MM.1S (cell line): ENCODE data around the gene PDYN.
A peak's percentile ranks its signal among the peaks of the same experiment; 100 is the strongest.

Source experiments
- DNase-seq: peaks from one replicate; pipeline ENCODE4 v3.0.0-alpha.2; 2015
- H2AFZ ChIP-seq: fragments of 300-600 bp; sonication (generic); 2 replicates; pipeline ENCODE4 v1.6.0; 2016; ENCODE audit warnings: antibody characterized with exemption, low read length
- H3F3A ChIP-seq: fragments of 300-600 bp; sonication (generic); 2 replicates; pipeline ENCODE4 v1.6.1; 2016; ENCODE audit warnings: mild to moderate bottlenecking, antibody characterized with exemption, low read length, moderate library complexity, mixed read lengths; ENCODE audit not compliant: insufficient read depth
- H3K27ac ChIP-seq: fragments of 300-600 bp; sonication (generic); 2 replicates; pipeline ENCODE4 v1.5.1; 2016; ENCODE audit warnings: mild to moderate bottlenecking, low read length
- H3K27me3 ChIP-seq: fragments of 300-600 bp; sonication (generic); replicated peaks from 2 replicates; pipeline ENCODE4 v1.6.0; 2016; ENCODE audit warnings: low read length; ENCODE audit not compliant: insufficient read depth
- H3K36me3 ChIP-seq: fragments of 300-600 bp; sonication (generic); replicated peaks from 2 replicates; pipeline ENCODE4 v1.6.1; 2016; ENCODE audit warnings: mild to moderate bottlenecking, low read length, mixed read lengths; ENCODE audit not compliant: insufficient read depth
- H3K4me1 ChIP-seq: fragments of 300-600 bp; sonication (generic); 2 replicates; pipeline ENCODE4 v1.6.1; 2016; ENCODE audit warnings: low read length, mixed read lengths
- H3K4me2 ChIP-seq: fragments of 300-600 bp; sonication (generic); 2 replicates; pipeline ENCODE4 v1.6.0; 2016; ENCODE audit warnings: low read depth, low read length
- H3K4me3 ChIP-seq: fragments of 300-600 bp; sonication (generic); 2 replicates; pipeline ENCODE4 v1.5.1; 2016; ENCODE audit warnings: low read length, mixed read lengths
- H3K79me2 ChIP-seq: fragments of 300-600 bp; sonication (generic); 2 replicates; pipeline ENCODE4 v1.6.1; 2016; ENCODE audit warnings: mixed run types, low read length, mixed read lengths
- H3K9ac ChIP-seq: fragments of 300-600 bp; sonication (generic); 2 replicates; pipeline ENCODE4 v1.6.1; 2016; ENCODE audit warnings: low read length, mixed read lengths
- H3K9me2 ChIP-seq: fragments of 300-600 bp; sonication (generic); replicated peaks from 2 replicates; pipeline ENCODE4 v1.6.1; 2016; ENCODE audit warnings: mild to moderate bottlenecking, low read length, mixed read lengths; ENCODE audit not compliant: insufficient read depth
- H3K9me3 ChIP-seq: fragments of 300-600 bp; sonication (generic); replicated peaks from 2 replicates; pipeline ENCODE4 v1.6.1; 2016; ENCODE audit warnings: mild to moderate bottlenecking, low read length, mixed read lengths; ENCODE audit not compliant: insufficient read depth
- H4K20me1 ChIP-seq: fragments of 300-600 bp; sonication (generic); 2 replicates; pipeline ENCODE4 v1.6.1; 2016; ENCODE audit warnings: mild to moderate bottlenecking, low read length, moderate library complexity, mixed read lengths; ENCODE audit not compliant: insufficient read depth
- CTCF ChIP-seq: fragments of 300-600 bp; sonication (generic); IDR thresholded peaks from 2 replicates; pipeline ENCODE4 v1.5.1; 2016; ENCODE audit warnings: antibody characterized with exemption, low read length, mixed read lengths
- EZH2 ChIP-seq: fragments of 300-600 bp; sonication (generic); optimal IDR thresholded peaks from 2 replicates; pipeline ENCODE3; 2017; ENCODE audit warnings: low read depth, mild to moderate bottlenecking, antibody characterized with exemption, low read length, mixed read lengths
- EZH2phosphoT487 ChIP-seq: fragments of 300-600 bp; sonication (generic); IDR thresholded peaks from 2 replicates; pipeline ENCODE4 v1.6.1; 2018; ENCODE audit warnings: antibody characterized with exemption, low read length

PDYN gene

DNA sequence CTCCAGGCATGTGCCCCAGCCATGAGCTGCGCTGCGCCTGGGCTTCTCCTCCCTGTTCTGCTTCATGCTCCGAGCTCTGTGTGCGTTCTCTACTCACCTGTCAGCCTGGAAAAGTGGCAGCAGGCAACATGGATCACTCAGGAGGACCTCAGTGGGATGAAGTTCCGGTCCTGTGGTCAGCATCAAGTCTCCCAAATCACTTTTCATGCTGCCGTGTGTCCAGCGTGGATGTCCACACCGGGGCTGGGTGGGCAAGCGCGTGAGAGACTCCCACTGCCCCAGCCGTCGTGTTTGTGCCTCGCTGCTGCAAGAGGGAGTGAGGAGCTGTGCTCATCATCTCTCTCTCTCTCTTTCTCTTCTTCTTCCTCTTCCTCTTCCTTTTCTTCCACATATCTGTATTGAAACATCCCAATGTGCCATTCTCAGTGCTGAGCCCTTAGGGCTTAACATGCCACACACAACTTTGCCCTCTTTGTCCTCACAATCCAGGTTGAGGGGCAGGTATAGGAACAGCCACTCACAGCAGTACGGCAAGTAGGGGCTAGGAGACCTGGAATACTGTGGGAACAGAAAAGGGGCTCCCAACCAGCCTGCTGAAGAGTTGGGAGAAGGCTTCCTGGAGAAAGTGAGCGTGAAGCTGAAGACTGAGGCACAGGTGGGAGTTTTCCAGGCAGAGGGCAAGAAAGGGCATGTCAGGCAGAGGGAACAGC, 3.8 kb upstream of the PDYN start:
- TF ChIP-seq EZH2 = no peak
- TF ChIP-seq CTCF = no peak
- TF ChIP-seq EZH2phosphoT487 = no peak
- Histone ChIP-seq H3K4me1 (no peaks in the 10 kb centered on the region), H3K27ac (no peak overlapping the region), H3K9me2 (no peaks in the 10 kb centered on the region), H3K9me3 (no peaks in the 10 kb centered on the region), H3K4me2 (no peak overlapping the region), H2AFZ (no peak overlapping the region), H3F3A (no peaks in the 10 kb centered on the region), H4K20me1 (no peaks in the 10 kb centered on the region), H3K36me3 (no peaks in the 10 kb centered on the region), H3K27me3 (peaks cover 62% of the 10 kb centered on the region), H3K9ac (no peak overlapping the region), H3K4me3 (no peak overlapping the region), H3K79me2 (no peaks in the 10 kb centered on the region)
- DNase-seq = no peak

DNA sequence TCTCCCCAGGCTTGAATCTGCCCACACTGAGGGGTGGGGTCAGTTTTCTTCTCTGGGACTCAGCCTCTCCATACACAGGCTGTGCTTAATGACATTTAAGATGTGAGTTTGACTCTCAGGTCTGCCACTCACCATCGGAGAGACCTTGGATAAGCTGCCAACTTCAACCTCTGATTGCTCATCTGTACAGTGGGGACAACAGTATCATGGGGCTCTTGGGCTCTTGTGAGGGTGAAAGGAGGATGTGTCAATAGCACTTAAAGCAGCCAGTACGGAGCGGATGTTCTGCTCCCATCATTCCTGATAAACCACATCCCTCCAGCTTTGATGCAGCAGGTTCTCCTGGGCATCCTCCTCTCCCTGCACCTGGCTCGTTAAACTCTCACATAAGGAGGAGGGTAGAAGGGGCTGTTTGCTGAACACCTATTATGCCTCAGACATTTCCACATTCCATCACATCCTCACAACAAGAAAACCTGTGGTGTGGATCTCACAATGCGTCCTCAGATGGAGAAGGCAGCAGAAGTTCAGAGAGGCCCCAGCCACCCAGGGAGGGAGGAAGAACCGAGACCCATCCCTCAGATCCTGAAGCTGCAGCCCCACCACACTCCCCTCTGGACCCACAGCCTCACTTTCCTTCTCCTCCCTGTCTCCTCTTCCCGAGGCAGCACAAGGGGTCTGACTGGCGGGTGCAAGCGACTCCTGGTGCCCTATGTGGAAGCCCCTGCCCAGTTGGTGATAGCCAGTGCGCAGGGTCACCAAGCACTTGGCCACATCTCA, 1.9 kb upstream of the PDYN start:
- H3K27me3 ChIP-seq = peaks cover 62% of the 10 kb centered on the region

DNA sequence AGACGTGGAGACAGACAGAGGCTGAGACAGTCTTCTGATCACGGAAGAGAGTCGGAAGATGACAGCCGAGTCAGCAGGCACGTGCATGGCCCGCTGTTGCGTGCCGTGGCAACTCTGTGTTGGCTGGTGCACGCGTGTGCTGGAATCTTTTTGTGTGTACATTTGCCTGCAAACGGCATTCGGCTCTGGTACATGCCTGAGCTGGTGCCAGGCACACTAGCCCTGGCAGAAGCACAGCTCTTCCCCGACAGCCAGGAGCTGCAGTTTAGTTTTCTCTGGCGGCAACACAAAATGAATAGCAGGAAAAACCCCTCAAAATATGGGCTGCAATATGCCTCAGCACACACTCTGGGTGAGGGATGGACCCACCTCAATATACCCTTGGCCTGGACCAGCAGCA, 769 bp upstream of the PDYN start:
- Histone ChIP-seq H3K27me3 (peaks cover 57% of the 10 kb centered on the region), H3K4me3 (peak overlapping the region; percentile 38)

More for the DNA sequence above, 1.9 kb upstream of the PDYN start:
- Histone ChIP-seq H3K4me1 (no peaks in the 10 kb centered on the region), H3F3A (no peaks in the 10 kb centered on the region), H3K9ac (no peak overlapping the region), H2AFZ (no peak overlapping the region), H3K4me3 (no peak overlapping the region), H3K9me3 (no peaks in the 10 kb centered on the region), H3K9me2 (no peaks in the 10 kb centered on the region), H3K79me2 (no peaks in the 10 kb centered on the region), H3K4me2 (no peak overlapping the region), H3K27ac (no peak overlapping the region), H3K36me3 (no peaks in the 10 kb centered on the region), H4K20me1 (no peaks in the 10 kb centered on the region)
- TF ChIP-seq CTCF (no peak), EZH2 (no peak), EZH2phosphoT487 (no peak)
- no peak for DNase-seq

More for the DNA sequence above, 769 bp upstream of the PDYN start:
- TF ChIP-seq CTCF (no peak), EZH2phosphoT487 (no peak), EZH2 (no peak)
- no peaks in the 10 kb centered on the region for H3K9me2 ChIP-seq
- H3F3A ChIP-seq = no peaks in the 10 kb centered on the region
- no peaks in the 10 kb centered on the region for H3K79me2 ChIP-seq
- no peaks in the 10 kb centered on the region for H3K9me3 ChIP-seq
- DNase-seq = no peak
- peak overlapping the region; percentile 54 for H3K4me2 ChIP-seq
- no peak overlapping the region for H3K27ac ChIP-seq
- no peak overlapping the region for H3K9ac ChIP-seq
- no peaks in the 10 kb centered on the region for H3K36me3 ChIP-seq
- no peaks in the 10 kb centered on the region for H4K20me1 ChIP-seq
- no peaks in the 10 kb centered on the region for H3K4me1 ChIP-seq
- peak overlapping the region; percentile 45 for H2AFZ ChIP-seq
